ENCODE measurements around the gene CFAP298.
A peak's percentile ranks its signal among the peaks of the same experiment; 100 is the strongest.
"Not testable (repeated sequence)": the region's sequence is repeated elsewhere in the genome, so short reads cannot be mapped to it uniquely, and the experiment has no call there.

Gene CFAP298

DNA sequence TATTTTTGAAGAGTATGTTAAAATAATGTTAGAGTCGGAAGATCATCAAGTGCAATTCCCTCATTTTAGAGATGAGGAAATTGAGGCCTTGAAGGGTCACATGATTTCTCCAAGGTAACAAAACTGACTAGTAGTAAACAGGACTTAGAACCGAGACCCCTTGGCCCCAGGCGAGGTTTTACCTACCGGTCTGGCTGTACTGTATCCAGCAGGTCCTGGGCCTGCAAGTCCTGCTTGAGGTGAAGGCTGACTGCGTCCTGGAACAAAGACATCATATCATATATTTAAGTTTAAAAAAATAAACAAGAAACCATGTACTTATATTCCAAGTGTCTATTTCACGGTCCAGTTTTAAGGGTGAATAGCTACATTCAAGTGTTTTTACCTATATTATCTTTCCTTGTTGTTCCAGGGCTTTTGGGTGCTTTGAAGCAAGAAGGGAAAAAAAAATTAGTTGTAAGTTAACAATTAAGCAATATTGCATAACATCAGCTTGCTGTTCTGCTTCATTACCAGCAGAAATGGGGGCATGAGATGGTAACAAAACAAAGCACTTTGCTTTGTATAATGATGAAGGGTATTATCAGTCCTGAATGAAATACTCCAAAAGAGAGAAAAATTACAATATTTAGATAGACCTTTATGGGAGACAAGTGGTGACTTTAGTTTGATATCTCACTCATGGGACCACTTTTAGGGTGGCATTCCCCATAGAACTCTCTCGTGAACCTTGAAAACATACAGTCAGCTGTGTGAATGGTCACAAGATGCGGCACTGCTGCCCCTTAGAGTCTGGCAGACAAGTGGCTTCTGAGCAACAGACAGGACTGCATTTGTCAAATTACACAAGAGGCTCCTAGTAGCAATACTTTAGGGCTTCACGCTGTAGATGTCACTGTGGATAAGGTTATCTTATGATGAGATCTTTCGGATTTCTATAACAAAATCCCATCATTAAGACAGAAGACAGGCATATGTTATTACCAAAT lies 29.8 kb upstream of the CFAP298 start:
- Histone ChIP-seq H2AK5ac (ENCODE audit: low read depth, low read length) (no peak overlapping the region), H3K36me3 (replicated peaks in 1 of 2; ENCODE audit: control insufficient read depth in 2 of 2, insufficient read depth in 2 of 2, low read length in 2 of 2) (peaks cover 2 to 11% of the 10 kb centered on the region in 2 donors), H2BK15ac (ENCODE audit: low read length) (no peak overlapping the region), H2BK12ac (ENCODE audit: low read length) (no peak overlapping the region), H4K8ac (ENCODE audit: low read depth, low read length) (no peak overlapping the region), H2BK5ac (ENCODE audit: low read length) (no peak overlapping the region), H3K23ac (ENCODE audit: low read depth, low read length, poor library complexity) (no peak overlapping the region), H3K4ac (ENCODE audit: low read length) (no peak overlapping the region), H3K4me1 (ENCODE audit: control insufficient read depth in 2 of 2, insufficient read depth in 1 of 2, low read depth in 1 of 2, low read length in 2 of 2) (no peaks in the 10 kb centered on the region), H2BK120ac (ENCODE audit: low read depth, low read length) (no peak overlapping the region), H4K91ac (ENCODE audit: low read depth, low read length, poor library complexity) (no peak overlapping the region), H3K79me1 (ENCODE audit: low read depth, low read length) (no peaks in the 10 kb centered on the region), H3K9ac (ENCODE audit: low read depth, low read length, poor library complexity) (no peak overlapping the region), H3K27ac (replicated peaks; ENCODE audit: low read length) (no peak overlapping the region), H3K27me3 (ENCODE audit: control insufficient read depth in 3 of 3, insufficient read depth in 3 of 3, low read depth in 1 of 3, low read length in 3 of 3) (peaks cover 0 to 4% (median 0%) of the 10 kb centered on the region in 3 experiments), H3K9me3 (replicated peaks in 1 of 2; ENCODE audit: control insufficient read depth in 2 of 2, insufficient read depth in 1 of 2, low read depth in 1 of 2, low read length in 2 of 2) (no peaks in the 10 kb centered on the region), H3K4me3 (ENCODE audit: low read length in 2 of 2) (no peak overlapping the region), H3K18ac (ENCODE audit: low read length) (no peak overlapping the region), H3K4me2 (ENCODE audit: insufficient read depth, low read length, poor library complexity, severe bottlenecking) (no peak overlapping the region), H2AFZ (ENCODE audit: low read length) (no peak overlapping the region), H3K14ac (ENCODE audit: low read length) (no peak overlapping the region)
- 100% methylated on average over 1 of the region's 10 CpGs; no CpG with 5 or more reads in 1 of the 2 donors for WGBS, 2 donors (ENCODE audit: extremely low coverage in 2 of 2, insufficient read length in 2 of 2, insufficient replicate concordance in 1 of 2)
- DNase-seq (ENCODE audit: low spot score), result no peak

DNA sequence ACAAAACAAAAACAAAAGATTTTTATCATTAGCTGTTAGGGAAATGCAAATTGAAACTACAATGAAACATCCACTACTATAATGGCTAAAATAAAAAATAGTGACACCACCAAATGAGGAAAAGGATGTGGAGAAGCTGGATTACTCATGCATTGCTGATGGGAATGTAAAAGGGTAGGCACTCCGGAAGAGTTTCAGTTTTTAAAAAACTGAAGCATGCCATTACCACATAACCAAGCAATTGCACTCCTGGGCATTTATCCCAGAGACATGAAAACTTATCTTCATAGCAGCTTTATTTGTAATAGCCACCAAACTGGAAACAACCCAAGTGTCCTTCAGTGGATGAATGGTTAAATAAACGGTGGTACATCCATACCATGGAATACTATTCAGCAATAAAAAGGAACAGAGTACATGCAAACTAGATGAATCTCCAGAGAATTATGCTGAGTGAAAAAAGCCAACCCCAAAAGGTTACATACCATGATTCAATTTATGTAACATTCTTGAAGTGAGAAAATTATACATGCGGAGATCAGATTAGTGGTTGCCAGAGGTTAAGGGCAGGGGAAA lies 14.5 kb upstream of the CFAP298 start:
- Histone ChIP-seq H3K9me3 (replicated peaks in 1 of 2; ENCODE audit: control insufficient read depth in 2 of 2, insufficient read depth in 1 of 2, low read depth in 1 of 2, low read length in 2 of 2) (peaks cover 0 to 3% of the 10 kb centered on the region in 2 donors), H3K36me3 (replicated peaks in 1 of 2; ENCODE audit: control insufficient read depth in 2 of 2, insufficient read depth in 2 of 2, low read length in 2 of 2) (peaks cover 0 to 2% of the 10 kb centered on the region in 2 donors), H4K91ac (ENCODE audit: low read depth, low read length, poor library complexity) (no peak overlapping the region), H3K23ac (ENCODE audit: low read depth, low read length, poor library complexity) (no peak overlapping the region), H4K8ac (ENCODE audit: low read depth, low read length) (no peak overlapping the region), H2AK5ac (ENCODE audit: low read depth, low read length) (no peak overlapping the region), H2AFZ (ENCODE audit: low read length) (no peak overlapping the region), H2BK12ac (ENCODE audit: low read length) (no peak overlapping the region), H2BK15ac (ENCODE audit: low read length) (no peak overlapping the region), H3K4me2 (ENCODE audit: insufficient read depth, low read length, poor library complexity, severe bottlenecking) (no peak overlapping the region), H3K18ac (ENCODE audit: low read length) (no peak overlapping the region), H3K79me1 (ENCODE audit: low read depth, low read length) (no peaks in the 10 kb centered on the region), H2BK120ac (ENCODE audit: low read depth, low read length) (no peak overlapping the region), H2BK5ac (ENCODE audit: low read length) (no peak overlapping the region), H3K14ac (ENCODE audit: low read length) (no peak overlapping the region), H3K4me3 (ENCODE audit: low read length in 2 of 2) (no peak overlapping the region), H3K9ac (ENCODE audit: low read depth, low read length, poor library complexity) (no peak overlapping the region), H3K27ac (replicated peaks; ENCODE audit: low read length) (no peak overlapping the region), H3K4me1 (ENCODE audit: control insufficient read depth in 2 of 2, insufficient read depth in 1 of 2, low read depth in 1 of 2, low read length in 2 of 2) (no peaks in the 10 kb centered on the region), H3K27me3 (ENCODE audit: control insufficient read depth in 3 of 3, insufficient read depth in 3 of 3, low read depth in 1 of 3, low read length in 3 of 3) (peaks cover 0 to 2% (median 0%) of the 10 kb centered on the region in 3 experiments), H3K4ac (ENCODE audit: low read length) (no peak overlapping the region)
- no CpG with 5 or more reads among the region's 3 CpGs for WGBS, 2 donors (ENCODE audit: extremely low coverage in 2 of 2, insufficient read length in 2 of 2, insufficient replicate concordance in 1 of 2)
- no peak for DNase-seq (ENCODE audit: low spot score)

DNA sequence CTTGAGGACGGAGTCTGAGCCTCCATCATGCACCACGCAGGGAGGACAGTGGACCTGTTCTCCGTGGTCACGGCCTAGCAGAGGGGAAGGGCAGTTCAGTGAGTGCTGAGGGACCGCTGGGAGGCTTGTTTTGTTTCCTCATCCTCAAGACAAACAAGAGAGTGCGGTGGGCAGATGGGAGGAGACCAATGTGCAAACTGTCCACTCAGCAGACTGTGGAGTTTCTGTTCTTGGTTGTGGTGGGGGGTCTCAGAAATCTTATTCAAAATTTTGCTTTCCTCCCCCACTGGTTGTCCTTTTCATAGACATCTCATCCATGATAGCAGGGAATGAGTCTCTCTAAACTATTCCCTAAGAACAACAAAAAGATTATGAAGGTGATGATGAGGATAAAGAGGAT lies 6.0 kb upstream of the CFAP298 start:
- H2BK120ac ChIP-seq (ENCODE audit: low read depth, low read length); H3K27me3 ChIP-seq (ENCODE audit: control insufficient read depth in 3 of 3, insufficient read depth in 3 of 3, low read depth in 1 of 3, low read length in 3 of 3); H3K4me2 ChIP-seq (ENCODE audit: insufficient read depth, low read length, poor library complexity, severe bottlenecking); H3K4me3 ChIP-seq (ENCODE audit: low read length in 2 of 2); H4K8ac ChIP-seq (ENCODE audit: low read depth, low read length); H2AK5ac ChIP-seq (ENCODE audit: low read depth, low read length); H3K9ac ChIP-seq (ENCODE audit: low read depth, low read length, poor library complexity); H3K4ac ChIP-seq (ENCODE audit: low read length); H3K18ac ChIP-seq (ENCODE audit: low read length); DNase-seq (ENCODE audit: low spot score); H4K91ac ChIP-seq (ENCODE audit: low read depth, low read length, poor library complexity); H2AFZ ChIP-seq (ENCODE audit: low read length); H3K36me3 ChIP-seq (replicated peaks in 1 of 2; ENCODE audit: control insufficient read depth in 2 of 2, insufficient read depth in 2 of 2, low read length in 2 of 2); H2BK15ac ChIP-seq (ENCODE audit: low read length); H2BK12ac ChIP-seq (ENCODE audit: low read length); H3K79me1 ChIP-seq (ENCODE audit: low read depth, low read length); H3K27ac ChIP-seq (replicated peaks; ENCODE audit: low read length); H3K4me1 ChIP-seq (ENCODE audit: control insufficient read depth in 2 of 2, insufficient read depth in 1 of 2, low read depth in 1 of 2, low read length in 2 of 2); H3K23ac ChIP-seq (ENCODE audit: low read depth, low read length, poor library complexity); H3K9me3 ChIP-seq (replicated peaks in 1 of 2; ENCODE audit: control insufficient read depth in 2 of 2, insufficient read depth in 1 of 2, low read depth in 1 of 2, low read length in 2 of 2); H3K14ac ChIP-seq (ENCODE audit: low read length); H2BK5ac ChIP-seq (ENCODE audit: low read length): not testable (repeated sequence)
- WGBS, 2 donors (ENCODE audit: extremely low coverage in 2 of 2, insufficient read length in 2 of 2, insufficient replicate concordance in 1 of 2), result no CpG with 5 or more reads among the region's 6 CpGs

DNA sequence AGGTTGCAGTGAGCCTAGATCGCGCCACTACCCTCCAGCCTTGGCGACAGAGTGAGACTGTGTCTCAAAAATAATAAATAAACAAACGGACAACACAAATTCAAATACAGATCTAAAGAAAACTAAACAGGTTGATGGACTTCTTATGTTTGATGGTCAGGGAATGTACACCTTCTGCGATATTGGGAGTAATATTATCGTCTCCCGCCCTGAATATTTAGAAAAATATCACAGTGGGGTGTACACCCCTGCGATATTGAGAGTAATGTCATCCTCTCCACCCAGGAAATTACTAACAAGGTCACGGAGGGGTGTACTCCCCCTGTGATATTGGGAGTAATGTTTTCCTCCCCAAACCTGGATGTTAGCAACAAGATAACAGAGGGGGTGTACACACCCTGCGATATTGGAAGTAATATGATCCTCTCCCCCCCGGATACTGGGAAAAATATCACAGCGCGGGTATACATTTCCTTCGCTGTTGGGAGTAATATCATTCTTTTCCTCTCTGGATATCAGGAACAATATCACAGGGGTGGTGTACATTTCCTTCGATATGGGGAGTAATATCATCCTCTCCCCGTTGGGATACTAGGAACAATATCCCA lies 1.4 kb upstream of the CFAP298 start:
- Histone ChIP-seq H3K4me3 (ENCODE audit: low read length in 2 of 2) (peak overlapping the region; percentile 74 to 94), H3K79me1 (ENCODE audit: low read depth, low read length) (peaks cover 4% of the 10 kb centered on the region), H4K91ac (ENCODE audit: low read depth, low read length, poor library complexity) (no peak overlapping the region), H3K4ac (ENCODE audit: low read length) (no peak overlapping the region), H3K4me2 (ENCODE audit: insufficient read depth, low read length, poor library complexity, severe bottlenecking) (peak overlapping the region; percentile 97), H3K9ac (ENCODE audit: low read depth, low read length, poor library complexity) (no peak overlapping the region), H3K23ac (ENCODE audit: low read depth, low read length, poor library complexity) (no peak overlapping the region), H2AFZ (ENCODE audit: low read length) (peak overlapping the region; percentile 98), H3K36me3 (replicated peaks in 1 of 2; ENCODE audit: control insufficient read depth in 2 of 2, insufficient read depth in 2 of 2, low read length in 2 of 2) (peaks cover 2 to 15% of the 10 kb centered on the region in 2 donors), H2BK5ac (ENCODE audit: low read length) (peak overlapping the region; percentile 100), H3K18ac (ENCODE audit: low read length) (no peak overlapping the region), H4K8ac (ENCODE audit: low read depth, low read length) (no peak overlapping the region), H2AK5ac (ENCODE audit: low read depth, low read length) (no peak overlapping the region), H3K9me3 (replicated peaks in 1 of 2; ENCODE audit: control insufficient read depth in 2 of 2, insufficient read depth in 1 of 2, low read depth in 1 of 2, low read length in 2 of 2) (no peaks in the 10 kb centered on the region), H2BK120ac (ENCODE audit: low read depth, low read length) (no peak overlapping the region), H2BK12ac (ENCODE audit: low read length) (no peak overlapping the region), H3K27me3 (ENCODE audit: control insufficient read depth in 3 of 3, insufficient read depth in 3 of 3, low read depth in 1 of 3, low read length in 3 of 3) (no peaks in the 10 kb centered on the region), H3K27ac (replicated peaks; ENCODE audit: low read length) (no peak overlapping the region), H3K4me1 (ENCODE audit: control insufficient read depth in 2 of 2, insufficient read depth in 1 of 2, low read depth in 1 of 2, low read length in 2 of 2) (peaks cover 0 to 6% of the 10 kb centered on the region in 2 donors), H2BK15ac (ENCODE audit: low read length) (no peak overlapping the region), H3K14ac (ENCODE audit: low read length) (no peak overlapping the region)
- no peak for DNase-seq (ENCODE audit: low spot score)
- no CpG with 5 or more reads among the region's 16 CpGs for WGBS, 2 donors (ENCODE audit: extremely low coverage in 2 of 2, insufficient read length in 2 of 2, insufficient replicate concordance in 1 of 2)
